Esophagus mucosa (tissue), 1 donor: ENCODE data around the gene MAP2K2. TPM values are rescaled to one million over a fixed set of nuclear protein-coding genes. Genes with fewer than 3 reads are reported as not detected.
A peak's percentile ranks its signal among the peaks of the same experiment; 100 is the strongest.

Experiments used
- ATAC-seq: fragments of 200-7000 bp; cut with Tn5 transposase; one replicate; pipeline ENCODE4 v1.9.1; 2020
- total RNA-seq: library from RNA; stranded (reverse); gene quantifications from one replicate; pipeline ENCODE4 v1.2.4, GENCODE V29; 2023
- donor health status: DM: yes; HTN: yes; CAD: no.

Gene MAP2K2
- total RNA-seq, 1 donor from 2014 or later: 114 TPM

DNA sequence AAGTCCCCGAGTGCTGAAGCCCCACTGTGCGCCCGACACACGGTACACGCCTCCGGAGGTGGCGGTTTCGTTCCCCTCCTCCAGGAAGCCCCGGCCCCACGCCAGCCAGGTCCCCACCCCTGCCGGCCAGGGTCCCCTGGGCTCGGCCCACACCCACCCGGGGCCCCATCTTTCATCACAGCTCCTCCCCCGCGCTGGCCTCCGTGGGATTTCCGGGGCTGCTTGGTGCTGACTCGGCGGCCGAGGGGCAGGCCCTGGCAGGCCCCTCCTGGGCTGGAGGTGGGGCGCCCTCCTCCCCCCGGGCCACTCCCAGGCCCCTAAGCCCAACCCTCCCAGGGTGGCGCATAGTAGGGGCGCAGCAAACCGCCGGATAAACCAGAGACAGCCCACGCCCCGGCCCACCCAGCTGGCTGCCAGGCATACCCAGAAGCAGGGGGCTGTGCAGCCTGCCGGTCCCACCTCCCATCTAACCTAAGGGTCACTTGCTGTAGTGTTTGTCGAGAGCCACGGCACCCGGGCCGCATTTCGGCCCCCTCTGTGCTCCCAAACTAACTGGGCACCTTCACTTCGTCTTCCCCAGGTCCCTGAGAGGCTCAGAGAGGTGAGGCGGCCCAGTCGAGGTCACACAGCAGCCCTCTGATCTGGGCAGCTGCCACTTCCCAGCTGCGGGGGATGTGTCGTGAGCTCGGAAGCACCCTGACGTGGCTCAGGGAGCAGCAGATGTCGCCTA lies 63.9 kb downstream of the MAP2K2 start:
- peak; percentile 64 for ATAC-seq

DNA sequence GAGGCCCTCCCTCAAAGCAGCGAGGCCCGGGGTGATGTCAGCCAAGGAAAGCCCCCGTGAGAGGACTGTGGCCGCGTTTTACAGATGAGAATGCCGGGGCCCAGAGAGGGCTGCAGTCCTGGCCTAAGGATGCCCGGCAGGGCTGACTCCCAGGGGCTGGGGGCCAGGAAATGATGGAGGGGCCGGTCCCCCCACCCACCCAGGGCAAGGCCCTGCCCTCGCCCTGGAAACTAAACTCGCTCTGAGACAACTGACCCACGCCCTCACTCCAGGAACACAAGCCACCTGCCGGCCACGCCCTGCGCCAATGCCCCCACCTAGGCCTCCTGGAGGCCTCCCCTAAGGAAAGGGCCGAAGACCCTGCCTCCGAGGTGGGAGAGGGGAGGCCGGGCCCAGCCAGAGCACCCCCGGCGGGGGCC lies 64.5 kb downstream of the MAP2K2 start:
- ATAC-seq: peak; percentile 14

DNA sequence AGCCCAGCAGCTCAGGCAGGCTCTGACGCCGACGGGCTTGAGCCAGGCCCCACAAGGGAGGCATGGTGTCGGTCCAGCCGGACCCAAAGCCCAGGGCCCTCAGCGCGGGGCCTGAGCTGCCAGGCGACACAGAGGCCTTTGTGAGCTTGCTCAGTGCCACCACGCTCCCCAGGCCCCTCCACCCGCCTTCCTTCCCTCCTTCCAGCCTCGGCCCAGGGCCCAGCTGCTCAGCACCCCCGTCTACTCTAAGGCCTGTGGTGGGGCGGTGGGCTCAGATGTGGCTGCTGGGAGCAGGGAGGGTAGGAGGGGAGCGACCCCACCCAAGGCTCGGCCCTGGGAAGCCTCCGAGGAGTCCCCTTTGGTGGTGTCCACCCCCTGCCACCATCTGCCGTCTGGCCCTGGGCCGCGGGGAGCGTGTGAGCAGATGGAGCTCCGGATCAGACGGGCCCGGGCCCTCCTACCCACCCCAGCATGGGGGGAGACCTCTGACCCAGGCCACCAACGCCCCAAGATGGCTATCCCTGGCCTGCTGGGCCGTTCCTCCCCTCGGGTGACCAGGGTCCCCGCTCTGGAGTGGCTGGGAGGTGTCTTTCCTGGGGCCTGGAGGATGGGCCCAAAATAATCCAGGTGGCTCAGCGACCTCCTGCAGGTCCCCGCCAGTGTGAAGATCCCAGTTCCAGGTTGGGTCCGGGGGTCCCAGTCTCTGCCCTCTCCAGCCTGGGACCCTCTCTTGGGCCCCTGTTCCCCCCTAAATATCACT lies 65.0 kb downstream of the MAP2K2 start:
- ATAC-seq: no peak

DNA sequence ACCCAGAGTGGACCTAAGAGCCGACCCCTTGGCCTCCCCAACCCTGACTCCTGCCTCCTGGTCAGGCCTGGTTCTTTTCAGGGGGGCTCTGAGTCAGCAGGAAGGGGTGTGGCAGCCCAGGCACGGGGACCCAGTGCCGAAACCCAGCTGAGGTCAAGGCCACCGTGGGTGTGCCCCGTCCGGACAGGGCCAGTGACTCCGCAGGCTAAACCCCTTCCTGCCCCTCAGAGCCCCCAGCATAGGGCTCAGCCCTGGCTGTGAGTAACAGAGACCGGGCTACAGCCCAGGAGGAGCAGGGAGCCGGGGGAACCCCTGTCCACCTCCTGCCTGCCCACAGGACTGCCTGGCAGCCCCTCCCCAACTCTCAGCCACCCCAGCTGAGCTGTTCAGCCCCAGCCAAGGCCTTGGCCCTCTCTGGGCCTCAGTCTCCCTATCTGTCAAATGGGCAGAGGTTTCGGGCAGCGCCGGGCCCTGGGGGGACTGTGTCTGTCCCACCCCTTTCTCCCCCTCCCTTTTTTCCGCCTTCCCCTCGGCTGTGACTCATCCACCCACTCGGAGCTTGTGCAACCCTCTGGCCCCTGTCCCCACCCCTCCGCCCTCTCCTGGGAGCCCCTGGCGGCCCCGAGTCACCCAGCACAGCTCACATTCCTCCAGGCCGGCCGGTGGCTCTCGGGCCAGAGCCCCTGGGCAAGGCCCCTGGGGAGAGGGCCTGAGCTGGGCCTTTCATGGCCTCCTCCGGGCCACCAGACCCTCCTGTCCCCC lies 65.8 kb downstream of the MAP2K2 start:
- ATAC-seq: peak; percentile 58

DNA sequence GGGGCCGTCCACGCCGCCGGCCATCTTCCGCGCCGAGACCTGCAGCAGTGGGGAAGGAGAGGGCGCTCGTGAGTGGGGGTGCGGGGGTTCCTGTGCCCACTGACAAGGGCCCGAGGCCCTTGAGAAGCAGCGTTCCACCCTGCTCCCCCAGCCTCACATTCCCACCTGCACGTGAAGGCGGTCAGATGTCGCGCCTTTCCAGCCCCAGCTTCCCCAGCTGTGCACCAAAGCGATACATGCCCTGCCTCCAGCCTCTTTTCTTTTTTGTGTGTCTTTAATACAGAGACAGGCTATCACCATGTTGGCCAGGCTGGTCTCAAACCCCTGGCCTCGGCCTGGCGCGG lies 68.7 kb downstream of the MAP2K2 start:
- no peak for ATAC-seq

DNA sequence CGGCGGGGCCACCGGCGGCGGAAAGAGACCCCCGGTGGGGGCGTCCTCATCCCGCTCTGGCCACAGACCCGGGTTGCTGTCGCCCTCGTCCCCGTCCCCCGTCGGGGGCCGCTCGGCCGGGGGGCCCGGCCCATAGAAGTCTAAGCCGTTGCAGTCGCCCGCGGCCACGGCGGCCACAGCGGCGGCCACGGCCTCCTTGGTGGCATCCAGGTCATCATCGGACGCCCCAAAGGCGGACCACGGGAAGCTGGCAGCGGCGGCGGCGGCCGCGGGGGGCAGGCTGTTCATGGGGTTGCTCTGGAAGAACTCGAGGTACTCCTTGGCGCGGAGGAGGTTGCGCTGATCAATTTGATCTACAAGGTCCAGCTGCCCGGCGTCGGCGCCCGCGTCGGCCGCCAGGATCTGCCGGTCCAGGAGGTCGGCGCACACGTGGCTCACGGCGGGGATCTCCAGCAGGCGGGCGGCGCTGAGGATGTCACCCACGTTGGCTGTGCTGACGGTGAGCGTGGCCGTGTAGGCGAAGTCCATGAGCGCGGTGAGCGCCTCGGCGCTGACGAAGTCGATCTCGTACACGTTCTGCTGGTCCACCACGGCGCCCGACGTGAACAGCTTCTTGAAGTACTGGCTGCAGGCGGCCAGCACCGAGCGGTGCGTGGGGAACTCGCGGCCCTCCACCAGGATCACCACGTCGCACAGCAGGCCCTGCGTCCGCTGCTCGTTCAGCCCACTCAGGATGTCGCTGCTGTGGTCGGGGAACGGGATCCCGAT lies 69.3 kb downstream of the MAP2K2 start:
- no peak for ATAC-seq

DNA sequence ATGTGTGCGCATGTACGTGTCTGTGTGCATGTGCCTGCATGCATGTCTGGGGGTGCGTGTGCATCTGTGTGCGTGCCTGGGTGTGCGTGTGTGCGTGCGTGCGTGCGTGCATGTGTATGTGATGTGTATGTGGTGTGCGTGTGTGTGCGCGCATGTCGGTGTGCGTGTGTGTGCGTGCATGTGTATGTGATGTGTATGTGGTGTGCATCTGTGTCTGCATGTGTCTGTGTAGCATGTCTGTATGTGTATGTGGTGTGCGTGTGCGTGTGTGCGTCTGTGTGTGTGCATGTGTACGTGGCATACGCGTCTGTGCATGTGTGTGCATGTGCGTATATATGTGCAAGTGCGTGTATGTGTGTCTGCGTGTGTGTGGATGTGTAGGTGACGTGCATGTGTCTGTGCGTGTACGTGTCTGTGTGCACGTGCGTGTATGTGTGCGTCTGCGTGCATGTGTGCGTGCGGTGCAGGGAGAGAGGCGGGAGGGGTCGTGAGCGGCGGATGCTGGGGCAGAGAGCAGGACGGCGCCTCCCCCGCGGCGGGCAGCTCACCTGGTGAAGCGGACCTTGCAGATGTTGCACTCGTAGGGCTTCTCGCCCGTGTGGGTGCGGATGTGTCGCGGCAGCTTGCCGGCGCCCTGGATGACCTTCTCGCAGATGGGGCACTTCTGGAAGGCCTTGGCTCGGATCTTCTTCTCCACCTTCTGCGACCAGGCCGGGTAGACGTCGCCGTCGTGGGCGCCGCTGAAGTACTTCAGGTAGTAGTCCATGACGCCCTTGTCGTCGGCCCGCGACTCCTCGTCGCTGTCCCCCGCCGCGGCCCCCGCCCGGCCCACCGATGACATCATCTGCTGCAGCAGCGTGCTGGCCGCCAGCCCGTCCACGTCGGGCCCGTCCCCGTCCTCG lies 70.2 kb downstream of the MAP2K2 start:
- no peak for ATAC-seq

DNA sequence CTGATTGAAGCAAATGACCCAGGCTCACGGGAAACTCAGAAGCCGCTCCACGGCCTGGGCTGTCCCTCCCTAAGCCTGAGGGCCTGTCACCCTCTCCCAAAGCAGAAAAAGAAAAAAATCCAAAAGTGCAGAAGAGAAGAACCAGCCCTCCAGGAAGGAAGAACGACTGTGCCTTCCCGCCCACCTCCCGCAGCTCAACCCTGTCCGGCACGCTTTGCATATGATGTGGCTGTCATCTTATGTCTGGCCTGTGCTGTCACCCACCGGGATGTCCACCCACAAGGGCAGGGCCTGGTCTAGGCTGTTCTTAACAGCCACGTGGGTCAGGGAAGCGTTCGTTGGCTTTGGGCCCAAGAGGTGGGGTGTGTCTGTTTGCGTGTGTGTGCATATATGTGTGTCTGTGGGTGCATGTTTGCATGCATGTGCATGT lies 70.9 kb downstream of the MAP2K2 start:
- ATAC-seq: peak; percentile 55

DNA sequence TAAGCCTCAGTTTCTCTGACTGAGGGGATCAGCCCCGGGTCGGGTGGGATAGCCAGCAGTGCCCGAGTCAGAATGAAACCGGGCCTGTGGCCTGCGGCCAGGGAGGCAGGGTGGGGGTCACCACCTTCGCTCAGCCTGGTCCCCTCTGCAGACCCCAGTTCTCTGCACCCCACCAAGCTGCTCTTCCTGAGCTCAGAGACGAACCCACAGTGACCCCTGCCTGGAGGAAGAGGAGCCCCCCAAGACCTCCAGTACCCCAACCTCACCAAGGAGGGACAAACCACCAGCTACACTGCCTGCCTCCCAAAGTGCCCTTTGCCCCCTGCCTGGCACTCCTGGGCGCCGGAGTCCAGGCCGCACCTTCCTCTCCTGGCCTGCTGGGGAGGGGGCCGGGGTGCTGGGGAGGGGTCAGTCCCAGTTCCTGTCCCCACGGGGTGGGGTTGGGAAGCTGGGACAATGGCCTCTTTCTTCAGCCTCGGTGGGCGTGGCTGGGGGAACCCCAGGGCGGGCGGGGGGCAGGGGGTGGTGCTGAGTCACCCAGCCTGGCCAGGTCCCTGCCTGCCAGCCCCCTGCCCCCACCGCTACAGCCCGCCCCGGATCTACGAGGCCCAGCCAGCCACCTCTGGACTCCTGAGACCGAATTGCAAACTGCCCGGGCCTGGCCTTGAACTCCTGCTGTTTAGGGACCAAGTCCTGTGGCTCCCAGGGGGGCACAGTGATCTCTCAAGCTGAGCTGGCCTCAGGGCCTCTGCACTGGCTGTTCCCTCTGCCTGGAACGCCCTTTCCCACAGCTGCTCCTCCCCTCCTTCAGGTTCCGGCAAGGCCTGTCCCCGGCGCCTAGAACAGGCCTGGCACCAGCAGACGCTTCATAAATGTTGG lies 71.6 kb downstream of the MAP2K2 start:
- ATAC-seq: peak; percentile 70

DNA sequence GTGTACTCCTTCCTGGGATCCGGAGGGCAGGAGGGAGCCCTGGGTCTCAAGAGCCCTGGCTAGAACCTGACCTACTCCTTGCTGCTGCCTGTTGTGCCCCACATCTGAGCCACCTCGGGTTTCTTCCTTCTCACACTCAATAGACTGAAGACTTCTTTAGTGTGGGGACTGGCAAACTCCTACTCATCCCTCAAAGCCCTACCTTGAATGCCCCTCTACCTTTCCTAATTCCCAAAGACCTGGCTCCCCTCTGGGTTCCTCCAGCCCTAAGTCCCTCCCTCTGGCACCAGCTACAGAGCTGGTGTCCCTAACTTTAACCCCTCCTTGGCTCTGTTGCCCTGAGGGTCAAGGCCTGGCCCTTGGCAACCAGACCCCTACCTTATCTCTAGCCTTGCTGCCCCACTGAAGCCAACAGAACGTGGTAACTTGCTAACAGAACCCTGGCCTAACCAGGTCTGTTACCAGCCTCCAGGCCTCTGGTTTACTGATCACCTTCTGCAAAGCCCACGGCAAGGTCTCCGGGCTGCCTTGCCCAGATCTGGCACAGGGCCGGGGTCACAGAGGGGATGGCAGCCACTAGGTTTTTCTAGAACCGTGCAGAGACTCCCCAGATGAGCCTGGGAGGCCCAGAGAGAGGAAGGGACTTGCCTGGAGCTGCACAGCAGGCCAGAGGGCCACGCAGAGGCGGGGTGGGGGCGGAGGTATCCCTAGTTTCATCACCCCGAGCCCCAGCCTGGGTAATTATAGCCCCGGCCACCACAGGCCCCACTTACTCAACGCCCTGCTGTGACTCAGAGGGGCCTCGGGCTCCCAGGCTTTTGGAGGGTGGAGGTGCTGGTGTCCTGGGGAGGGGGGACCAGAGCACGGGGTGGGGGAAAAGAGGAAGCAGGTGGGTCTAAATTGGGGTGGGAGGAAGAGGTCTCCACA lies 72.5 kb downstream of the MAP2K2 start:
- peak; percentile 58 for ATAC-seq

DNA sequence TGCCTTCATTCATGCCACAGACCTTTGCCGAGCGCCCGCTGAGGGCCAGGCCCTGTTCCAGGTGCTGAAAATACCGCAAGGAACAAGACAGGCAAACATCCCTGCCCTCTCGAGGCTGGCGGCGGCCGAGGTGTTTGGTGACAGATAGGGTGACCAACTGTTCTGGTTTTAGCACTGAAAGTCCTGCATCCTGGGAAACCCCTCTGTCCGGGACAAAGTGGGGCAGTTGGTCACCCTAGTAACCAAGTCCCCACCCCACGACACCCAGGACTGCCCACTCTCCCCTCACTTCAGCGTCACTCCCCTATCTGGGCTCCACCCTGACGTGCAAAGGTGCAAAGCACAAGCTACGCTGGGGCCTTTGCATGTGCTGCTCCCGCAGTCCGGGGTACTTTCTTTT lies 74.5 kb downstream of the MAP2K2 start:
- no peak for ATAC-seq

DNA sequence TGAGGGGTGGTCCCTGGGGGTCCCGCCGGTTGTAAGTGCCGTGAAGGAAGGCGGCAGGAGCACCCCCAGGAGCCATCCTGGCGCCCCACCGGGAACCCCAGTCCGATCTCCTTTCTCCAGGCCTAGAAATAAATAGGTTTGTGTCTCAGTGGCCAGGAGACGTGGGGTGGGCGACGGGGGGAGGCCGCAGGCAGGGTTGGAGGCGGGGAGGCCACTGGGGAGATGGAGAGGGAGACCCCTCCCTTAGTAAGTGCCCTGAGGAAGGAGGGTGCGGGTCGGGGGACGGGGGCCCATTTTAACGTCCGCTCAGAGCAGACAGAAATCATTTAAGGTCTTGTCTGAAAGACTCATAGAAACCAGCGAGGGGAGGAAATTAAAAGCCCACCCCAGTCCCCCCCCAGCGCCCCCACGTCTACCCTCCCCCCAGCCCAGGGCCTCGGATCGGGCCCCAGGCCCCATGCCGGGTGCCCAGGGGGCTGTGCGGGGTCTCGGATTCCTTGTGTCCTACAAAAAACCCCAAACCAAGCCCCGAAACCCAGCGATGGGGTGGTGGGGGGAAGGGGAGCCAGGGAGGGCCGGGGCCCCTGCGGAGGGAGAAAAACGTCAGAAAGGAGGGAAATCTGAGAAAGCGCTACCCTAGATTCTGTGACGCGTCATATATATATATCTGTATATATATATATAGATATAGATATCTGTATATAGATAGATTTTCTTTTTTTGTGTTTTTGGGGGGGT lies 76.8 kb downstream of the MAP2K2 start:
- ATAC-seq: no peak

DNA sequence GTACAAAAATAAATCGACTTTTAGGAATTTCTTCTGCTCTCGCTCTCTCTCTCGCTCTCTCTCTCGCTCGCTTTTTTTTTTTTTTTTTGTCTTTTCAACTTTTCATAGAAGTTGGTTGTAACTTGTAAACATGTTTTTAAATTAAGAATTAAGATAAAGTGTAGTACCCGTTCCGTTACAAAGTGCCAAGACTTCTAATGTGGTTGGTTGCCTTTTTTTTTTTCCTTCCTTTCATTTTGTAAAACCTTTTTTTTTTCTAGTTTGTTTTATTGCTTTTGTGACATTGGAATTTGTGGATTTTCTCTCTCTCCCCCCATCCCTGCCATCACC lies 77.6 kb downstream of the MAP2K2 start:
- ATAC-seq: no peak

DNA sequence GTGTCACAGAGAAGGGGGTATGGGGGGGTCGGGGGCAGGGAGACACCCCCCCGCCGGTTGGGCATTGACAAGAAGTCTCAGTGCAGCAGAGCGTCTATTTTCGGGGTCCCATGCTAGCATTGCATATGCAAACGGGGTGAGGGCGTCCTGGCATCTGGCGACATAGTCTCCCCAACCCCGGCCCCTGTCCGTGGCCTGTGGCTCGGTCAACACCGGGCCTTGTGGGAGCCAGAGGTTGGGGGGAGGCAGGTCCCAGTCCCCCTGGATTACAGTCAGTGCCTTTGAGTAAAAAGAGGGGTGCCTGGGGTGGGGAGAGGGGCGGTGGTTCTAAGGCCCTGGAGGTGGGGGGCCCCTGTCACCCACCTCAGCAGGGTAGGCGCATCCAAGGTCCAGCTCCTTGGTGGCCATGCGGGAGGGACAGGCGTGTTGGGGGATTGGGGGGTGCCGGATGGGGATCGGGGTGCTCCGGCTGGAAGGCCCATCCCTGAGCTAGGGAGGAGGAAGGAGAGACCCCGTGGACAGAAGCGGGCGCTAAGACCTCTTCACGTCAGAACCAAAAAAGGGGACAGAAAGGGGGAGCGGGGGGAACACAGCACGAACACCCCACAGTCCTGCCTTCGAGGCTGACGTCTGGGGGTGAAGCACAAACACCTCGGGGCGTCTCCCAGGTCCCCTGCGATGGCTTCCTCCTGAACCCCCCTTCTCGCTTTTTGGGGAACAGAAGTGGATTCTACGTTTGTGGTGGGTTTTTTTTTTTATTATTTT lies 78.1 kb downstream of the MAP2K2 start:
- ATAC-seq: no peak

DNA sequence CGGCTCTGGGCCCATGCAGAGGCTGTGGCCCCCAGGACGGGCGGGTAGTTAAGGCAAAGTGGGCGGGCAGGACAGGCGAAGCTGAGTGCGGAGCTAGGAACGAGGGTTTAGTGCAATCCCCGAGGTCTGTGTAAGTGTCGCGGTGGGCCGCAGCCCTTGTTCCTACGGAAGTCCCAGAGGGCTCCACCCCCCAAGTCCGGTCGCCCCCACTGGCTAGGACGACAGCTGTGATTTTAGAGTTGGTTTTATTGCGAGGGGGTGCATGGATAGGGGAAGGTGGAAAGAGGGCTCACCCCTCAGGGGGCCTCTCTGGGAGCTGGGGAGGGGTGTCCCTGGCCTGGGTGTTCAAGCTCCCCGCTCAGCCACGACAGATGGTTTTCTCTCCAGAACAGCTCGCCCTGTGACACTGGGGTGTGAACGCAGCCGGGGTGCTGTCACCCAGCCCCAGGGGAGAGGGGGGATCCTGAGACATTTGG lies 78.9 kb downstream of the MAP2K2 start:
- ATAC-seq: no peak

DNA sequence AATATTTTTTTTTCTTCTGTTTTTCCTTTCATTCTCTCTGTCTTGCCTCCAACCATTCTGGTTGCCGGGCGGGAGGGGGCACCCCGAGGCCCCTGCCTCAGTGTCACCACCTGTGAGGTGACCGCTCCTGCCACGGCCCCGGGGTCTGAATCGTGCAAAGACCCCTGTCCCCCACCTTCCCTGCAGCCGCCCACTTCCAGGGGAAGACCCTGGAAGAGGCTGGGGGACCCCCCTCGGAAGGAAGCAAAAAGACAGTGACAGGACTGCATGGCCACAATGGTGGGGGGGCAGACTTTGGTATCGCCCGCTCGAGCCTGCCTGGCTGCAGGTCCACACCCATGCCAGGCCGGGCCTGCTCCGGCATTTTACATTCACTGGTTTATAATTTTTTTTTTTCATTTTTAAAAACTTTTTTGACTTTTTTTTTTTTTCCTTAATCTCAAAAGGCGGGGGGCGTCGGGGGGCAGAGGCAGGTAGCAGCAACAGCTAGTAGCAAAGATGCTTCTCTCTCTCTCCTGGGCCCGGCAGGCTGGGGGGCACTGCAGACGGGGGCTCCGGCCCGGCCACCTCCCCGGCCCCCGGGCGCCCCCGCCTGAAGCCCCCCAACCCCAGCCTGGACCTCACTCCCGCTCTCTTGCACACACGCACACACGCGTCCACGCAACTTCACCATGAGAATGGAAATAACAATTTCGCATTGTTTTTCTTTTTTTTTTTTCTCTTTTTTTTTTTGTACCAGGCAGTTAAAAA lies 79.8 kb downstream of the MAP2K2 start:
- no peak for ATAC-seq

DNA sequence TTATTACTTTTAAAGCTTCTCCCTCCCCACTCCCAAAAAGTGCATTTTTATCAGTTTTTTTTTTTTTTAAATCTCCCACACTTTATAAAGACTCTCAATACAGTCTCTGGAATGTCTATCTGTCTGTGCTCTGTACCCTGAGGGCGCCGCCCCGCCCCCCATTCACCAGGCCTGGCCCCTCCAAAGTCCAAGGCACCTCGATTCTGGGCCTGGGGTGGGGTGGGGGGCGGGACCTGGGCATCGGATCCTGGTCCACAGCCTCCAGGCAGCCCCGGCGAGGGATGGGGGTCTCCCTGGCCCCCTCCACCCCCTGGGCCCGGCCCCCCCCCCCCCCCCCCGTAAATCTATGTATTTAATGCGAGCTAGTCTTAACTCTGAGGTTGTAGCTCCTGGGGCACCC lies 80.5 kb downstream of the MAP2K2 start:
- ATAC-seq: no peak
